ENCODE results near the gene MOCS3.
A peak's percentile ranks its signal among the peaks of the same experiment; 100 is the strongest.

Gene MOCS3, protein sequence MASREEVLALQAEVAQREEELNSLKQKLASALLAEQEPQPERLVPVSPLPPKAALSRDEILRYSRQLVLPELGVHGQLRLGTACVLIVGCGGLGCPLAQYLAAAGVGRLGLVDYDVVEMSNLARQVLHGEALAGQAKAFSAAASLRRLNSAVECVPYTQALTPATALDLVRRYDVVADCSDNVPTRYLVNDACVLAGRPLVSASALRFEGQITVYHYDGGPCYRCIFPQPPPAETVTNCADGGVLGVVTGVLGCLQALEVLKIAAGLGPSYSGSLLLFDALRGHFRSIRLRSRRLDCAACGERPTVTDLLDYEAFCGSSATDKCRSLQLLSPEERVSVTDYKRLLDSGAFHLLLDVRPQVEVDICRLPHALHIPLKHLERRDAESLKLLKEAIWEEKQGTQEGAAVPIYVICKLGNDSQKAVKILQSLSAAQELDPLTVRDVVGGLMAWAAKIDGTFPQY

DNA sequence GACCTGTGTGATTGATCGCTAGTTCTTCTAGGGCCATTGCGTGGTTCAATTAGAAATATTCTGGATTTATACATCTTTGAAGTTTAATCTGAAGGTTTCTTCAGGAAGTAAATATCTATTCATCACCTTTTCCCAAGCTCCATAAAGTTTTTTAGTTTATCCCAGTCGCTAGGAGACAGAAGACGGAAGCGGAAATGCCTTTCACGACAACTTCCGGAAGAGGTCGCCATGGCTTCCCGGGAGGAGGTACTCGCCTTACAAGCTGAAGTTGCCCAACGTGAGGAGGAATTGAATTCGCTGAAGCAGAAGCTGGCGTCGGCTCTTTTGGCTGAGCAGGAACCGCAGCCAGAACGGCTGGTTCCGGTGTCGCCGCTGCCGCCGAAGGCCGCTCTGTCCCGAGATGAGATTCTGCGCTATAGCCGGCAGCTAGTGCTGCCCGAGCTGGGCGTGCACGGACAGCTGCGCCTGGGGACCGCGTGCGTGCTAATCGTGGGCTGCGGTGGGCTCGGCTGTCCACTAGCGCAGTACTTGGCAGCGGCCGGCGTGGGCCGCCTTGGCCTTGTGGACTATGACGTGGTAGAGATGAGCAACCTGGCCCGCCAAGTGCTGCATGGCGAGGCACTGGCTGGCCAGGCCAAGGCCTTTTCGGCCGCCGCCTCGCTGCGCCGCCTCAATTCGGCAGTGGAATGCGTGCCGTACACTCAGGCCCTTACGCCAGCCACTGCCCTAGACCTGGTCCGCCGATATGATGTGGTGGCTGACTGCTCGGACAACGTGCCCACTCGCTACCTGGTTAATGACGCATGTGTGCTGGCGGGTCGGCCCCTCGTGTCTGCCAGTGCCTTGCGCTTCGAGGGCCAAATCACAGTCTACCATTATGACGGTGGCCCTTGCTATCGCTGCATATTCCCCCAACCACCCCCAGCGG, at the start of gene MOCS3:
TSS of gene MOCS3 (plus strand) at position 204 of the 928 bp plus-strand sequence. CDS start at position 229, 25 bp downstream.
- Histone ChIP-seq H3K36me3 (ENCODE audit: control insufficient read depth, low read depth, low read length) (peaks cover 16% of the 10 kb centered on the region), H3K9me3 (ENCODE audit: control insufficient read depth, low read depth, low read length) (no peaks in the 10 kb centered on the region), H3K4me1 (ENCODE audit: control insufficient read depth, low read depth, low read length) (peaks cover 16% of the 10 kb centered on the region), H3K27me3 (ENCODE audit: control insufficient read depth, insufficient read depth, low read length) (no peaks in the 10 kb centered on the region), H3K9ac (ENCODE audit: low read length) (peak within 1 kb of the TSS; percentile 94), H3K27ac (ENCODE audit: low read length) (peak within 1 kb of the TSS; percentile 100), H3K4me3 (ENCODE audit: low read length) (peak within 1 kb of the TSS; percentile 93)

GRCh38 chr20:50909413-50909812, 49.2 kb upstream of the MOCS3 start:
- Histone ChIP-seq H3K9ac (ENCODE audit: low read length) (no peak overlapping the region), H3K36me3 (ENCODE audit: control insufficient read depth, low read depth, low read length) (peaks cover 16% of the 10 kb centered on the region), H3K4me1 (ENCODE audit: control insufficient read depth, low read depth, low read length) (no peaks in the 10 kb centered on the region), H3K9me3 (ENCODE audit: control insufficient read depth, low read depth, low read length) (no peaks in the 10 kb centered on the region), H3K4me3 (ENCODE audit: low read length) (no peak overlapping the region), H3K27me3 (ENCODE audit: control insufficient read depth, insufficient read depth, low read length) (no peaks in the 10 kb centered on the region), H3K27ac (ENCODE audit: low read length) (no peak overlapping the region)

DNA sequence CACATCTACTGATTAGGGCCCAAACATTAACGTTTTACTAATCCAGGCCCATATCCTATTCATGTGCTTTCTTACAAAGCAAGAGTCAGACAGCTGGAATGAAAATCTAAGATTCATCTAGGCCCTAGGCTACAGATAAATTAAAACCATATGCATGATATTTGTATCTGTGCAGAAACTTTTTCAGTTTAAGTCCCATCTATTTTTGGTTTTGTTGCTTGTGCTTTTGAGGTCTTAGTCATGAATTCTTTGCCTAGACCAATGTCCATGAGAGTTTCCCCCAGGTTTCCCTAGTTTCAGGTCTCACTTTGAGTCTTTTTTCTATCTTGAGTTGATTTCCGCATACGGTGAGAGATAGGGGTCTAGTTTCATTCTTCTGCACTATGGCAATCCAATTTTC, 47.6 kb upstream of the MOCS3 start:
- Histone ChIP-seq H3K4me1 (ENCODE audit: control insufficient read depth, low read depth, low read length) (peaks cover 4% of the 10 kb centered on the region), H3K27me3 (ENCODE audit: control insufficient read depth, insufficient read depth, low read length) (no peaks in the 10 kb centered on the region), H3K27ac (ENCODE audit: low read length) (no peak overlapping the region), H3K36me3 (ENCODE audit: control insufficient read depth, low read depth, low read length) (peaks cover 17% of the 10 kb centered on the region), H3K4me3 (ENCODE audit: low read length) (no peak overlapping the region), H3K9ac (ENCODE audit: low read length) (no peak overlapping the region), H3K9me3 (ENCODE audit: control insufficient read depth, low read depth, low read length) (no peaks in the 10 kb centered on the region)

GRCh38 chr20:50911716-50912115, 46.9 kb upstream of the MOCS3 start:
- Histone ChIP-seq H3K9me3 (ENCODE audit: control insufficient read depth, low read depth, low read length) (no peaks in the 10 kb centered on the region), H3K27ac (ENCODE audit: low read length) (no peak overlapping the region), H3K9ac (ENCODE audit: low read length) (no peak overlapping the region), H3K27me3 (ENCODE audit: control insufficient read depth, insufficient read depth, low read length) (no peaks in the 10 kb centered on the region), H3K36me3 (ENCODE audit: control insufficient read depth, low read depth, low read length) (peaks cover 21% of the 10 kb centered on the region), H3K4me3 (ENCODE audit: low read length) (no peak overlapping the region), H3K4me1 (ENCODE audit: control insufficient read depth, low read depth, low read length) (peaks cover 4% of the 10 kb centered on the region)

- Histone ChIP-seq H3K4me3 (ENCODE audit: low read length) (no peak overlapping the region), H3K4me1 (ENCODE audit: control insufficient read depth, low read depth, low read length) (peaks cover 4% of the 10 kb centered on the region), H3K27me3 (ENCODE audit: control insufficient read depth, insufficient read depth, low read length) (no peaks in the 10 kb centered on the region), H3K27ac (ENCODE audit: low read length) (no peak overlapping the region), H3K36me3 (ENCODE audit: control insufficient read depth, low read depth, low read length) (peaks cover 16% of the 10 kb centered on the region), H3K9ac (ENCODE audit: low read length) (no peak overlapping the region), H3K9me3 (ENCODE audit: control insufficient read depth, low read depth, low read length) (no peaks in the 10 kb centered on the region)
Measured at GRCh38 chr20:50913690-50914375, 44.8 kb upstream of the MOCS3 start.

DNA sequence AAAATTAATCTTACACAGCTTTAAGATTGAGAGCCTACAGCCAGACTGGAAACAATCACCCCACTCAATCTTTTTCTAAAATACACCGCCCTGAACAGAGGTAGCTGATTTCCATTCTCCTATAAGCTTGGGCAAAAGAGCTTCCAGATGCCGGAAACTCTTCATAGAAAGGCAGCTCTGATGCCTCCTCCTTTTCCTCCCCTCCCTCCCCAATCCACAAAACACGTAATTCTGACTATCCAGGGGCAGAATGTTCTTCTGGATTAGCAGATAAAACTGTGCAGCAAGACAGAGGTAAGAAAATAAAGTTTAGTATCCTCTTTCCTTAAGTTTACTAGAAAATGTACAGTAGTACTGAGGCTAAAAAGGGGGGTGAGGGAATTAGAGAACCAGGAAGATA, 43.2 kb upstream of the MOCS3 start:
- Histone ChIP-seq H3K27me3 (ENCODE audit: control insufficient read depth, insufficient read depth, low read length) (no peaks in the 10 kb centered on the region), H3K9me3 (ENCODE audit: control insufficient read depth, low read depth, low read length) (no peaks in the 10 kb centered on the region), H3K4me3 (ENCODE audit: low read length) (no peak overlapping the region), H3K27ac (ENCODE audit: low read length) (no peak overlapping the region), H3K9ac (ENCODE audit: low read length) (no peak overlapping the region), H3K36me3 (ENCODE audit: control insufficient read depth, low read depth, low read length) (peaks cover 14% of the 10 kb centered on the region), H3K4me1 (ENCODE audit: control insufficient read depth, low read depth, low read length) (peaks cover 4% of the 10 kb centered on the region)

- H3K9ac ChIP-seq (ENCODE audit: low read length): no peak overlapping the region
- no peaks in the 10 kb centered on the region for H3K27me3 ChIP-seq (ENCODE audit: control insufficient read depth, insufficient read depth, low read length)
- H3K4me1 ChIP-seq (ENCODE audit: control insufficient read depth, low read depth, low read length): peaks cover 4% of the 10 kb centered on the region
- no peak overlapping the region for H3K27ac ChIP-seq (ENCODE audit: low read length)
- no peaks in the 10 kb centered on the region for H3K9me3 ChIP-seq (ENCODE audit: control insufficient read depth, low read depth, low read length)
- no peak overlapping the region for H3K4me3 ChIP-seq (ENCODE audit: low read length)
- peaks cover 21% of the 10 kb centered on the region for H3K36me3 ChIP-seq (ENCODE audit: control insufficient read depth, low read depth, low read length)
Measured at GRCh38 chr20:50916257-50916656, 42.4 kb upstream of the MOCS3 start.

GRCh38 chr20:50916934-50917333, 41.7 kb upstream of the MOCS3 start:
- peaks cover 4% of the 10 kb centered on the region for H3K4me1 ChIP-seq (ENCODE audit: control insufficient read depth, low read depth, low read length)
- H3K9me3 ChIP-seq (ENCODE audit: control insufficient read depth, low read depth, low read length): no peaks in the 10 kb centered on the region
- H3K9ac ChIP-seq (ENCODE audit: low read length): no peak overlapping the region
- H3K27me3 ChIP-seq (ENCODE audit: control insufficient read depth, insufficient read depth, low read length): no peaks in the 10 kb centered on the region
- H3K4me3 ChIP-seq (ENCODE audit: low read length): no peak overlapping the region
- H3K36me3 ChIP-seq (ENCODE audit: control insufficient read depth, low read depth, low read length): peaks cover 21% of the 10 kb centered on the region
- H3K27ac ChIP-seq (ENCODE audit: low read length): no peak overlapping the region

GRCh38 chr20:50918403-50918802, 40.2 kb upstream of the MOCS3 start:
- no peaks in the 10 kb centered on the region for H3K27me3 ChIP-seq (ENCODE audit: control insufficient read depth, insufficient read depth, low read length)
- peaks cover 4% of the 10 kb centered on the region for H3K4me1 ChIP-seq (ENCODE audit: control insufficient read depth, low read depth, low read length)
- no peaks in the 10 kb centered on the region for H3K9me3 ChIP-seq (ENCODE audit: control insufficient read depth, low read depth, low read length)
- H3K27ac ChIP-seq (ENCODE audit: low read length): no peak overlapping the region
- H3K4me3 ChIP-seq (ENCODE audit: low read length): no peak overlapping the region
- no peak overlapping the region for H3K9ac ChIP-seq (ENCODE audit: low read length)
- H3K36me3 ChIP-seq (ENCODE audit: control insufficient read depth, low read depth, low read length): peaks cover 27% of the 10 kb centered on the region

- H3K4me3 ChIP-seq (ENCODE audit: low read length): no peak overlapping the region
- no peak overlapping the region for H3K9ac ChIP-seq (ENCODE audit: low read length)
- H3K9me3 ChIP-seq (ENCODE audit: control insufficient read depth, low read depth, low read length): no peaks in the 10 kb centered on the region
- no peak overlapping the region for H3K27ac ChIP-seq (ENCODE audit: low read length)
- peaks cover 4% of the 10 kb centered on the region for H3K4me1 ChIP-seq (ENCODE audit: control insufficient read depth, low read depth, low read length)
- peaks cover 36% of the 10 kb centered on the region for H3K36me3 ChIP-seq (ENCODE audit: control insufficient read depth, low read depth, low read length)
- no peaks in the 10 kb centered on the region for H3K27me3 ChIP-seq (ENCODE audit: control insufficient read depth, insufficient read depth, low read length)
Measured at GRCh38 chr20:50919567-50919966, 39.1 kb upstream of the MOCS3 start.

DNA sequence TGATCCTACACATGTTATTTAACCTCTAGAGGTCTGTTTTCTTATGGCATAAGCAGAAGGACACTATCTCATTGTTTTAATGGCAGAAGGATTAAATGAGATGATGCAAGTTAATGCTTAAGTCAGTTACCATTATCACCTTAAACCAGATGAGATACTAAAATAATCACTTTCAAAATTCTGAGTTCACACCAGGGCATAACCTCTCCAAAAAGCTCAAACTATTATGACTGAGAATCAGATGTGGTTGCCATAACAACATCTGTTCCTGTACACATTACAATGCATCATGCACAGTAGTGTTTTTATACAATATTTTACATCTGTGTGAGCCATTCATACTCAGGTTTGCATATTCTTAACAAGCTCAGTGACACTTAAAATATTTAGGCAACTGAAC, 37.6 kb upstream of the MOCS3 start:
- Histone ChIP-seq H3K4me1 (ENCODE audit: control insufficient read depth, low read depth, low read length) (no peaks in the 10 kb centered on the region), H3K36me3 (ENCODE audit: control insufficient read depth, low read depth, low read length) (peaks cover 46% of the 10 kb centered on the region), H3K9ac (ENCODE audit: low read length) (no peak overlapping the region), H3K27me3 (ENCODE audit: control insufficient read depth, insufficient read depth, low read length) (no peaks in the 10 kb centered on the region), H3K9me3 (ENCODE audit: control insufficient read depth, low read depth, low read length) (no peaks in the 10 kb centered on the region), H3K27ac (ENCODE audit: low read length) (no peak overlapping the region), H3K4me3 (ENCODE audit: low read length) (no peak overlapping the region)
